Spleen (tissue), 11 donors: ENCODE results near the gene ZNF277. TPM values are rescaled to one million over a fixed set of nuclear protein-coding genes. Genes with fewer than 3 reads are reported as not detected.

Experiments used
- DNase-seq: peaks from one replicate; pipeline ENCODE4 v3.0.0-alpha.2; 2020
- H3K27ac ChIP-seq, 8 donors: fragments of 200-600 bp; sonication (generic) in 7 of 8; 1 replicate in 4 of 8; 2 replicates in 4 of 8; pipeline versions ENCODE4 v1.5.0 to v1.8.0; 2016 to 2021; ENCODE audit warnings: inconsistent platforms in 4 of 8, mild to moderate bottlenecking in 4 of 8, moderate library complexity in 1 of 8
- H3K27me3 ChIP-seq, 7 donors: fragments of 200-600 bp; sonication (generic) in 6 of 7; replicated peaks in 1 of 7; 1 replicate in 4 of 7; 2 replicates in 3 of 7; pipeline versions ENCODE4 v1.5.0 to v1.8.0; 2016 to 2021; ENCODE audit warnings: inconsistent platforms in 3 of 7, mild to moderate bottlenecking in 1 of 7
- H3K36me3 ChIP-seq, 6 donors: fragments of 200-600 bp; sonication (generic) in 5 of 6; 1 replicate in 4 of 6; 2 replicates in 2 of 6; pipeline versions ENCODE4 v1.5.0 to v1.8.0; 2016 to 2021; ENCODE audit warnings: inconsistent platforms in 2 of 6
- H3K4me1 ChIP-seq, 6 donors: fragments of 200-600 bp; sonication (generic) in 5 of 6; 1 replicate in 3 of 6; 2 replicates in 3 of 6; pipeline versions ENCODE4 v1.5.0 to v1.8.0; 2016 to 2021; ENCODE audit warnings: inconsistent platforms in 3 of 6
- H3K4me3 ChIP-seq, 8 donors: fragments of 200-600 bp; sonication (generic) in 7 of 8; 1 replicate in 4 of 8; 2 replicates in 4 of 8; pipeline versions ENCODE4 v1.5.0 to v1.8.0; 2016 to 2021; ENCODE audit warnings: inconsistent platforms in 4 of 8, mild to moderate bottlenecking in 4 of 8, moderate library complexity in 2 of 8
- H3K9me3 ChIP-seq, 8 donors: fragments of 200-600 bp; sonication (generic) in 7 of 8; 1 replicate in 4 of 8; 2 replicates in 4 of 8; pipeline versions ENCODE4 v1.5.0 to v1.8.0; 2016 to 2021; ENCODE audit warnings: inconsistent platforms in 4 of 8
- POLR2A ChIP-seq, 3 donors: fragments of 450-650 bp; IDR thresholded peaks; one replicate each; pipeline ENCODE4 v1.5.1; 2017; ENCODE audit warnings: antibody characterized with exemption in 3 of 3, mild to moderate bottlenecking in 1 of 3
- POLR2AphosphoS5 ChIP-seq, 3 donors: sonication (generic); formaldehyde crosslinking; IDR thresholded peaks; one replicate each; pipeline ENCODE4 v1.5.1; 2017; ENCODE audit warnings: antibody characterized with exemption in 3 of 3
- WGBS, 5 donors: extraction: QIAGEN DNeasy Blood & Tissue Kit in 3 of 5; methylation state at CpG; one replicate each; pipeline versions ENCODE4 v1.1.5 to v1.1.7; 2013 to 2018; 5-methylcytosine and 5-hydroxymethylcytosine counted together
- intact Hi-C: fragments of 100-400 bp; cut with DNase I; formaldehyde crosslinking; loops from one replicate; pipeline ENCODE4 v1.15.0; 2023; ENCODE audit warnings: low total_unique reads
- polyA plus RNA-seq, 3 donors: library from polyadenylated mRNA; stranded (reverse); fragments of 200-250 nt; gene quantifications; one replicate each; pipeline ENCODE4 v1.2.1, GENCODE V29; 2013
- total RNA-seq, 7 donors: library from RNA; depleted of rRNA in 3 of 7; stranded (reverse); fragments of >200 nt in 3 of 7; fragmentation: NEBNext Ultra II Directional in 4 of 7; extraction: Animal tissue kit (Norgen Biotek cat#: 25700) in 4 of 7; gene quantifications; one replicate each; pipeline versions ENCODE4 v1.1.0 to v1.2.1, GENCODE V29; 2016 to 2021
- TF ChIP-seq, protein P1 (sequence below), 11 experiments: fragments of 200-600 bp in 7 of 11; fragments of 450-650 bp in 4 of 11; sonication (generic) in 4 of 11; IDR thresholded peaks in 8 of 11; conservative IDR thresholded peaks in 3 of 11; 1 replicate in 7 of 11; 2 replicates in 4 of 11; pipeline versions ENCODE4 v1.4.0 to v1.8.0; 2016 to 2021; ENCODE audit warnings: antibody characterized with exemption in 11 of 11, inconsistent platforms in 4 of 11, mild to moderate bottlenecking in 1 of 11
- donor health status: healthy with polysubstance abuse.
- donor health status: DM: no; HTN: no; CAD: no; lungs with moderate emphysema.
- donor health status: DM: no; HTN: no; CAD: no.
- donor health status: Bipolar disorder and iron deficiency.
- donor health status: healthy.
- donor health status: DM: no; HTN: no; CAD: no.
- donor health status: DM: yes; HTN: yes; CAD: no.

Gene ZNF277
- total and polyA plus RNA-seq, 10 donors = 14.5 to 36.1 (median 19.6) TPM

DNA sequence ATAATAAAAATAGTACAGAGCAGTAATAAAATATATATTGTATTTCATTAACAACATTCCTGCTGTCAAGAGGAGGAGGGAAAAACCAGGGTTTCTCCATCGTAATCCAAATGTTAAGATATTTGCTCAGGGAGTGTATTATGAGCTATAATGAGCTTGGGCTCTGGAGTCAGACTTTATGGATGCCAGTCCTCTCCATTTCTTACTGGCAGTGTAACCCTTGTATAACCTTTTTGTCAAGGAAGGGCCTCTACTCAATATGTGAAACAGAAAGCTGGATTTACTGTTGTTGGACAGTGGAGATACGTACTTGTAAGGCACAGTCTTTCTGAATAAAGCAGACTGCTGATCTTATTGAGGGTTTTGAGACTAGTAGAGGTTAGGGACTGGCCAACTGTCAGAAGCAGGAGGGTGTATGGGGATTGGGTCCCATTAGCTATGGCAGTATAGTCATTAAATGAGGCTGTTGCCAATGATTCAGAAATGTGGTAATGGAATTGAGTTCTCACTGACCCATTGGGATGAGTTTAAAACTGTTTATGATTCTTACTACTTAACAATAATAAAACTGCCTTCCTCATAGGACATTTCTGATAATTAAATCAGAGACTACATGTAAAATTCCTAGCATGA is 56.5 kb downstream of the ZNF277 start:
- Histone ChIP-seq H3K4me3 (no peak overlapping the region), H3K4me1 (peaks cover 0 to 30% (median 16%) of the 10 kb centered on the region in 6 donors), H3K27ac (no peak overlapping the region), H3K36me3 (no peaks in the 10 kb centered on the region), H3K9me3 (no peaks in the 10 kb centered on the region), H3K27me3 (no peaks in the 10 kb centered on the region)
- intact Hi-C loops = no loop called here
- TF ChIP-seq, protein P1, sequence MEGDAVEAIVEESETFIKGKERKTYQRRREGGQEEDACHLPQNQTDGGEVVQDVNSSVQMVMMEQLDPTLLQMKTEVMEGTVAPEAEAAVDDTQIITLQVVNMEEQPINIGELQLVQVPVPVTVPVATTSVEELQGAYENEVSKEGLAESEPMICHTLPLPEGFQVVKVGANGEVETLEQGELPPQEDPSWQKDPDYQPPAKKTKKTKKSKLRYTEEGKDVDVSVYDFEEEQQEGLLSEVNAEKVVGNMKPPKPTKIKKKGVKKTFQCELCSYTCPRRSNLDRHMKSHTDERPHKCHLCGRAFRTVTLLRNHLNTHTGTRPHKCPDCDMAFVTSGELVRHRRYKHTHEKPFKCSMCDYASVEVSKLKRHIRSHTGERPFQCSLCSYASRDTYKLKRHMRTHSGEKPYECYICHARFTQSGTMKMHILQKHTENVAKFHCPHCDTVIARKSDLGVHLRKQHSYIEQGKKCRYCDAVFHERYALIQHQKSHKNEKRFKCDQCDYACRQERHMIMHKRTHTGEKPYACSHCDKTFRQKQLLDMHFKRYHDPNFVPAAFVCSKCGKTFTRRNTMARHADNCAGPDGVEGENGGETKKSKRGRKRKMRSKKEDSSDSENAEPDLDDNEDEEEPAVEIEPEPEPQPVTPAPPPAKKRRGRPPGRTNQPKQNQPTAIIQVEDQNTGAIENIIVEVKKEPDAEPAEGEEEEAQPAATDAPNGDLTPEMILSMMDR (IDR thresholded peaks at IDR 0.05 in 8 of 11, conservative IDR thresholded peaks at IDR 0.05 in 3 of 11) = no peak
- TF ChIP-seq POLR2AphosphoS5 (IDR thresholded peaks at IDR 0.05) = no peak
- no peak for TF ChIP-seq POLR2A (IDR thresholded peaks at IDR 0.05)
- no peak for DNase-seq
- 77 to 90% (median 85%) methylated on average over 2 of the region's 2 CpGs for WGBS, 5 donors

DNA sequence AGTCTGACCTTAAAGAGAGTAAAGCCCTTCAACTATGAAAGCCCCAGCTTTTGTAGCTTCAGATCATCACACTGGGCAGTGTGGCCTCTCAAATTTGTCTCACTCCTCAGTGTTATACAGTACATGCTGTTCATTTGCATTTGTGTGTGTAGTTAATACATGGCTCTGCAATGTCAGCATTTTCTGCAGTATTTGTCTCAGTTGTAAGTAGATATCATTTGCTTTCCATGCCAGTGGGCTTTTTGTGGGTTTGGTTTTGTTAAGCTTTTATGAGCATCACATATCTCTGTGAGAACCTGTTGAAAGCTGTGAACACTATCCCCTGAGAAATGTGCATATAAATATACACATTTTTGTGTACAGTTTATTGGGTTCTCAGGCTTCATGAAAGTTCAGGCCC is 57.0 kb downstream of the ZNF277 start:
- Histone ChIP-seq H3K4me1 (peaks cover 0 to 30% (median 16%) of the 10 kb centered on the region in 6 donors), H3K36me3 (no peaks in the 10 kb centered on the region), H3K27me3 (no peaks in the 10 kb centered on the region), H3K9me3 (no peaks in the 10 kb centered on the region), H3K27ac (no peak overlapping the region), H3K4me3 (no peak overlapping the region)
- no peak for TF ChIP-seq POLR2AphosphoS5 (IDR thresholded peaks at IDR 0.05)
- TF ChIP-seq POLR2A (IDR thresholded peaks at IDR 0.05) = no peak
- TF ChIP-seq, protein P1 (IDR thresholded peaks at IDR 0.05 in 8 of 11, conservative IDR thresholded peaks at IDR 0.05 in 3 of 11) = no peak
- DNase-seq = no peak
- intact Hi-C loops = no loop called here

DNA sequence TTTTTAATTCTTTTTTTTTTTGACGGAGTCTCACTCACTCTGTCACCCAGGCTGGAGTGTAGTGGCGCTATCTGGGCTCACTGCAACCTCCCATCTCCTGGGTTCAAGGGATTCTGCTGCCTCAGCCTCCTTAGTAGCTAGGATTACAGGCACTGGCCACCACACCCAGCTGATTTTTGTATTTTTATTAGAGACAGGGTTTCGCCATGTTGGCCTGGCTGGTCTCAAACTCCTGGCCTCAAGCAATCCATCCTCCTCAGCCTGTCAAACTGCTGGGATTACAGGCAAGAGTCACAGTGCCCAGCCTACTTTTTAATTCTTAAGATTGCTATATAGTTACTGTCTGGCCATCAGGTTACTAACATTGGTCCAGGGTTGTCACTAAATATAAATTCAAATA is 59.6 kb downstream of the ZNF277 start:
- intact Hi-C loops = no loop called here
- TF ChIP-seq, protein P1 (IDR thresholded peaks at IDR 0.05 in 8 of 11, conservative IDR thresholded peaks at IDR 0.05 in 3 of 11) = no peak
- TF ChIP-seq POLR2A (IDR thresholded peaks at IDR 0.05) = no peak
- TF ChIP-seq POLR2AphosphoS5 (IDR thresholded peaks at IDR 0.05) = no peak
- H3K27ac ChIP-seq = no peak overlapping the region
- 91 to 99% (median 96%) methylated on average over 3 of the region's 3 CpGs for WGBS, 5 donors
- H3K36me3 ChIP-seq = no peaks in the 10 kb centered on the region
- H3K4me1 ChIP-seq = peaks cover 0 to 30% (median 16%) of the 10 kb centered on the region in 6 donors
- no peaks in the 10 kb centered on the region for H3K9me3 ChIP-seq
- DNase-seq = no peak
- no peaks in the 10 kb centered on the region for H3K27me3 ChIP-seq
- no peak overlapping the region for H3K4me3 ChIP-seq

DNA sequence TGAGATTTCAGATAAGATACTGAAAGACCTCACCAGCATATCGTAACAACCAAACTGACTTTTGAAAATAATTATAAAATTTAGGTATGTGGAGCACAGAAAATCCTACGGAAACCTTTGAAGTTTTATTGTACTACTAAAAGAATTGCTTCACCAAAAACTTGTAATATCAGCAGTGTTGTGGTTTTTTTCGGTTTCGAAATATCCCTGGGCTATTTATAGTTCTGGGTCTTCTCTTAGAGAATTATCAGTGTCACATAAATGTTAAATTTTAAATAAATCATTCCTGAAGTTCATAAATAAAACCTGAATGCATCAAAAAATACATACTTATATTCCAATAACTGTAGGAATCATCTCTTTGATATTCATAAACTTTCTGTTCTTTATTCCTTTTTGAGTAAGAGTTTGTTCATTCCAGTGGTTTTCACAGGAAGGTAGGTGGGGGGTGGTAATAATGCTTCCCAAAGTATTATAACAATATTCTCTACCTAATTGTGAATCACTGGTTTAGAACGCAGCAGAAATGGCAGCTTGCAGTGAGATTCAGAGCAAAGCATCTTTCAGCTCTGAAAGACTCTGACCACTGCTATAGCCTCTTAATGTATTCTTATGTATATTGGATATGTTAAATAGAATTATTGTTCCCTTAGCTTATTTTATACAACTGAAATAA is 60.2 kb downstream of the ZNF277 start:
- Histone ChIP-seq H3K4me1 (peaks cover 0 to 30% (median 16%) of the 10 kb centered on the region in 6 donors), H3K4me3 (no peak overlapping the region), H3K27me3 (no peaks in the 10 kb centered on the region), H3K36me3 (no peaks in the 10 kb centered on the region), H3K27ac (no peak overlapping the region), H3K9me3 (no peaks in the 10 kb centered on the region)
- no peak for DNase-seq
- 36 to 56% (median 48%) methylated on average over 5 of the region's 5 CpGs for WGBS, 5 donors
- intact Hi-C loops = no loop called here
- TF ChIP-seq POLR2AphosphoS5 (IDR thresholded peaks at IDR 0.05) = no peak
- TF ChIP-seq POLR2A (IDR thresholded peaks at IDR 0.05) = no peak
- TF ChIP-seq, protein P1 (IDR thresholded peaks at IDR 0.05 in 8 of 11, conservative IDR thresholded peaks at IDR 0.05 in 3 of 11) = no peak
